ENCODE results near the gene OR2C3. TPM values are rescaled to one million over a fixed set of nuclear protein-coding genes. Genes with fewer than 3 reads are reported as not detected.

The OR2C3 gene
- total RNA-seq, 1 experiment from 2014 or later, result not detected

DNA sequence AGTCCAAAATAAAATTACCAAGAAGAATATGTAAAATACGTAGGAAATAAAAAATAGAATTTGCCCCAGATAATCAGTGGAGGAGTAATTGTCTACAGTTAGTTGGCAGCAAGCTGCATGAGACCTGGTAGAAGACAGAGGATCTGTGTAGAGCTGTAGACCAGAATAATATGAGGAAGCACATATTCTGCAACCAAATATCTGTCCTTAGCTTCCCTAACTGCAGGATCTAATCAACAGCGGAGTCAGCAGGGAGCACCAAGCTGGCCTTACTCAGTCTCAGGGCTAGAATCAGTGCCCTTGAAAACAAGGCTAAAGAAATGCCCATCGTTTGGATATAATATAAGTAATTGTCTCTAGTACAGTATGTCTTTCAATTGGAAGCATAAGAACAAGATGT is 6.6 kb upstream of the OR2C3 start:
- BruUV-seq (replicated peaks), result no TSS peak
- TF ChIP-seq EZH2 (IDR thresholded peaks at IDR 0.05; ENCODE audit: low read depth) (no peak), CTCF (conservative IDR thresholded peaks at IDR 0.05) (no peak)
- intact Hi-C loops (cut with micrococcal nuclease; ENCODE audit: unreplicated experiment), result no loop called here
- H2AFZ ChIP-seq, result no peak overlapping the region
- no peaks in the 10 kb centered on the region for H3K9me2 ChIP-seq (ENCODE audit: insufficient read depth)
- H4K20me1 ChIP-seq (ENCODE audit: insufficient read depth), result no peaks in the 10 kb centered on the region
- H3F3A ChIP-seq (ENCODE audit: insufficient read depth, low read depth), result no peaks in the 10 kb centered on the region
- no peaks in the 10 kb centered on the region for H3K9me3 ChIP-seq (ENCODE audit: insufficient read depth, low read depth)
- H3K36me3 ChIP-seq (ENCODE audit: low read depth), result no peaks in the 10 kb centered on the region
- H3K27me3 ChIP-seq (ENCODE audit: insufficient read depth, low read depth), result 0 out of 2 replicates have a peak, but pooled peaks cover 10% of the 10 kb centered on the region
- ChIA-PET CTCF (no interaction called here), POLR2A (ENCODE audit: unreplicated experiment) (no interaction called here)
- H3K4me3 ChIP-seq, result no peak overlapping the region
- H3K79me2 ChIP-seq (ENCODE audit: low read depth), result no peaks in the 10 kb centered on the region
- no peak for DNase-seq
- H3K4me1 ChIP-seq (replicated peaks; ENCODE audit: insufficient read depth), result no peaks in the 10 kb centered on the region
- no peak overlapping the region for H3K27ac ChIP-seq
- H3K4me2 ChIP-seq, result no peak overlapping the region

DNA sequence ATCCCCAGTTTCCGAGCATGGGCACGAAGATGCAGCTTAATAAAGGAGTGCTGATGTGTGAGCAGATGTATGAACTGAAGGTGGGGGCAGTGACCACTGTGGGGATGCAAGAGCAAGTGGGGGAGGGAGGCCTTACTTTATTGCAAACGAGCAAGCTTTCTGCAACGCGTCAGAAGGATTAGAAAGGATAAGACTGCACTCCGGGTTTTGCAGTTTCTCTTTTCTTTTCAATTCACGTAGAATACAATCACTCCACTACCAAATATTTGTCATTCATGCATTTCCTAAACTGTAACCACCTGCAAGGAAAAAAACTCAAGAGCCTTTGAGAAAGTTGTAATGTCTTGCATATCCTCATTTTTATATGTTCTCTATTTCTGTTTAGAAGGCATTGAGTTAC is 4.3 kb upstream of the OR2C3 start:
- H3K9me2 ChIP-seq (ENCODE audit: insufficient read depth), result no peaks in the 10 kb centered on the region
- H3K27ac ChIP-seq, result no peak overlapping the region
- intact Hi-C loops (cut with micrococcal nuclease; ENCODE audit: unreplicated experiment), result no loop called here
- no peak overlapping the region for H2AFZ ChIP-seq
- ChIA-PET CTCF (no interaction called here), POLR2A (ENCODE audit: unreplicated experiment) (no interaction called here)
- no peaks in the 10 kb centered on the region for H3K9me3 ChIP-seq (ENCODE audit: insufficient read depth, low read depth)
- H3F3A ChIP-seq (ENCODE audit: insufficient read depth, low read depth), result no peaks in the 10 kb centered on the region
- 0 out of 2 replicates have a peak, but pooled peaks cover 5% of the 10 kb centered on the region for H3K27me3 ChIP-seq (ENCODE audit: insufficient read depth, low read depth)
- no peak for TF ChIP-seq EZH2 (IDR thresholded peaks at IDR 0.05; ENCODE audit: low read depth)
- no peak for TF ChIP-seq CTCF (conservative IDR thresholded peaks at IDR 0.05)
- no peaks in the 10 kb centered on the region for H3K4me1 ChIP-seq (replicated peaks; ENCODE audit: insufficient read depth)
- no peak overlapping the region for H3K4me2 ChIP-seq
- no TSS peak for BruUV-seq (replicated peaks)
- DNase-seq, result no peak
- H4K20me1 ChIP-seq (ENCODE audit: insufficient read depth), result no peaks in the 10 kb centered on the region
- H3K79me2 ChIP-seq (ENCODE audit: low read depth), result no peaks in the 10 kb centered on the region
- no peaks in the 10 kb centered on the region for H3K36me3 ChIP-seq (ENCODE audit: low read depth)
- no peak overlapping the region for H3K4me3 ChIP-seq

DNA sequence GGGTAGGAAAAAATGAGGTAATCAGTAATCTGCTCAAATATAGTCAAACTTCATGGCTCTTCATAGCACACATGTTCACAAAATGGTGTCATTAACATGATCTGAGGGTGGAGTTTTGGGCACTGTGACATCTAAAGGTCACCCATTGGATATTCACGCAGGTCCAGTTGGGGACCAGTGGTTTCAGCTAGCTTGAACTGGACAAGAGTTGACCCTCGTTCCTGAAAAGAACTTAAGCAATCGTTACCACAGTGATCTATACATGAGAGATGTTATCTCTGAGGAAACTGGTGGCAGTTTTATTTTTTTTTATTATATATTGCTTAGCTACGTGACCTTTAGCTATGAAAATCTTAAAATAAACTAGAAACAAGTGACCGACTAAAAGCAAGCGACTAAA is 3.0 kb upstream of the OR2C3 start:
- H3K4me3 ChIP-seq, result no peak overlapping the region
- intact Hi-C loops (cut with micrococcal nuclease; ENCODE audit: unreplicated experiment), result no loop called here
- H3K79me2 ChIP-seq (ENCODE audit: low read depth), result no peaks in the 10 kb centered on the region
- no peaks in the 10 kb centered on the region for H3K9me3 ChIP-seq (ENCODE audit: insufficient read depth, low read depth)
- no peaks in the 10 kb centered on the region for H4K20me1 ChIP-seq (ENCODE audit: insufficient read depth)
- no peaks in the 10 kb centered on the region for H3K36me3 ChIP-seq (ENCODE audit: low read depth)
- no peak overlapping the region for H2AFZ ChIP-seq
- no peaks in the 10 kb centered on the region for H3K4me1 ChIP-seq (replicated peaks; ENCODE audit: insufficient read depth)
- no peak for DNase-seq
- no peak overlapping the region for H3K27ac ChIP-seq
- TF ChIP-seq EZH2 (IDR thresholded peaks at IDR 0.05; ENCODE audit: low read depth), result no peak
- TF ChIP-seq CTCF (conservative IDR thresholded peaks at IDR 0.05), result no peak
- H3K27me3 ChIP-seq (ENCODE audit: insufficient read depth, low read depth), result no peaks in the 10 kb centered on the region
- BruUV-seq (replicated peaks), result no TSS peak
- ChIA-PET CTCF (no interaction called here), POLR2A (ENCODE audit: unreplicated experiment) (interaction anchor here (0.6 kb wide), 1 partner anchor 312 kb away, joined by 3 read pairs; no protein-coding TSS in a partner anchor)
- H3F3A ChIP-seq (ENCODE audit: insufficient read depth, low read depth), result no peaks in the 10 kb centered on the region
- H3K4me2 ChIP-seq, result no peak overlapping the region
- H3K9me2 ChIP-seq (ENCODE audit: insufficient read depth), result no peaks in the 10 kb centered on the region
